HG02973 (cell line): Measurements from ENCODE around the gene DAAM1.
A peak's percentile ranks its signal among the peaks of the same experiment; 100 is the strongest.

Source experiments
- ATAC-seq: cut with Tn5 transposase; IDR thresholded peaks from one replicate; pipeline ENCODE4 v1.9.1; 2021; ENCODE audit warnings: moderate library complexity; ENCODE audit not compliant: unreplicated experiment

The DAAM1 gene

DNA sequence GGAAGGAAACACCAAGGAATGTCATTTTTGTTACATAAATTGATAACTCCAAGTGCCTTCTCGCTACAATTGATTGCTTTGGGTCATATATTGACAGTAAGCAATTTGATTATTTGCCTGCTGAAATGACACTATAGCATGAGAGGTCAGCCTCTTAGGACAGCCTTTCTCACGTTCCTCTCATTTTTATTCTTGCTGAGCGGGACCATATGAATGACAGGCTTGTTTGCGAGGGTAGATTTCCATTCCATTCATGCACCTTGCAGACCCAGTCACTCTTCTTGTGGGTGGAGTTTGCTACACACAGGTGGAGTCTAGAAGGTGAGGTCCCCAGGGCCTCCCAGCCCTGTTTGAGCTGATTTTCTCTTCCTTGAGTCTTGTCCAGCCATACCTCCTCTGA, 27.3 kb downstream of the DAAM1 start:
- no peak for ATAC-seq

DNA sequence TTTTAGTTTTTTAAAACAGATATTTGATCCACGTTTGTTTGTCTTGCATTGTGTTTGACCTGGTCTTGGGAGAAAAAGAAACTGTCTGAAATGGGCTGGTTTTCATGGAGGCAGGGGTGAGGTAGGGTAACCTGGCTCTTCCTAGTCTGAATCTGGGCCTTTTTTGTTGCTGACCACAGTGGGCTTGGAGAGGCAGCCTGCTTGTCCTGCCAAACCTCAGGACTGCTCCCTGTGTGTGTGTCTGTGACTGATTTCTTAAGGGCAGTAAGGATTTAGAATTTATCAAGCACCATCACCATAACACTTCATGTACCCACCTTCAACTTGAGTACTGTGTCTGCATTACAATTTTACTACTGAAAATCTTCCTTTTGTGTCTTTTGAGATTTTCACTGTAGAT, 28.5 kb downstream of the DAAM1 start:
- no peak for ATAC-seq

DNA sequence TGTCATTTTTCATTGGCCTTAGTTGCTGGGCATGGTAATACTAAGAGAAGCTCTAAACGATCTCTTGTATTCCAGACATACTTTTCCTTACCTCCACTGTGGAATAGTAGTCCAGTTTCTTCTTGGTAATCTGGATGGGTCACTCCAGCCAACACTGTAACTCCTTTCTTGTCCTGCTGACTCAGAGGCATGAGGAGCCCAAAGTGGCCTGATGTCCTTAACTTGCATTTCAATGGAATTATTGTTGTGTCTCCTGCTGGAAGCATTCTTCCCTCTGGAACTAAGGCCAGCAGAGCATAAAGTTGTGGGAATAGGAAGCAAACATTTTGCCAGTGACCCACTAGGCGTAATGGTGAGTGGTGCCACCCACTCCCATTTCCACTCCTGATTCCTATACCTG, 33.1 kb downstream of the DAAM1 start:
- ATAC-seq = no peak

DNA sequence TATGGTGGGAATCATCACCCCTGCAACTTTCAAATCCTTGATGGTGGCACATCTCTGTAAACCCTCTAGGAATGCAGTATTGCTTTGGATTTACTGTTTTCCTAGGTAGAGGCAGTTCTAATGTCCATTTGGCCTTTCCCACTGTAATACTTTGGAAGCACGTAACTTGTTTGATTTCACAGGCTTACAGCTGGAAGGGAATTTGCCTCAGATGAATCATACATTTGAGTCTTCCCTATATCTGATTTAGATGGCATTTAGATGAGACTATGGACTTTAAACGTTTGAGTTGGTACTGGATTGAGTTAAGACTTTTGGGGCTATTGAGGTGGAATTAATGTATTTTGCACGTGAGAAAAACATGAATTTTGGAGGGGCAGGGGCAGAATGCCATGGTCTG, 35.9 kb downstream of the DAAM1 start:
- no peak for ATAC-seq

DNA sequence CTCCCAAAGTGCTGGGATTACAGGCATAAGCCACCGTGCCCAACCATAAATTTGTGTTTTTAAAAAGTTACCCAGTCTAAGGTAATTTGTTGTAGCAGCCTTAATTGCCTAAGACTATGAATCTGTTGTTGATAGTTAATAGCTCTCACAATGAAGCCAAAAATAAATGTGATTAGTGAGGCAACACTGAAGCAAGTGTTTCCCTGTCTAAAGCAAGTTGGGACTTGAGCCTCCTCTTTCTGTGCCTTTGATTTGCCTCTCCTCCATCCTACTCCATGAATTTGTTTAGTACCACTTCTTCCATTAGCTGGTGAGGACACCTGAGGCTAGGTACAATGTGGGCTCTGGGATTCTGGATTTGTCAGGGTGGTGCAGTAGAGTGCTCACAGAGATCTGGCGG, 36.8 kb downstream of the DAAM1 start:
- ATAC-seq = no peak

DNA sequence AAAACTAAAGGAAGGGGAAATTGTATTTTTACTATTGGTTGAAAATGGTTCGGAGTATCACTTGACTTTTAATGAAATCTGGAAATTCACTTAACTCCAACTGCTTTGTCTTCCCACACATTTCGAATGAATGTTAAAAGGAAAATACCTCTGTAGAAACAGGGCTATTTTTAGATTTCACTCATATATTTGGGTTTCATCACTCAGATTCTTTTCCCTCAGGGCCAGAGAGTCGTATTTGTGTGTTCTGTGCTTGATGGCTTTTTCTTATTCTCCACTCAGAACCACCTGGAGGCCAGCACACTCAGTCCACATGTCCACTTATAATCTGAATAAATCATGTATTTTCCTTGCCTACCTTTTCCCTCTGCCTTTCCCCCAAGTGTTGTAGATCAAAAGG, 40.0 kb downstream of the DAAM1 start:
- ATAC-seq = no peak

DNA sequence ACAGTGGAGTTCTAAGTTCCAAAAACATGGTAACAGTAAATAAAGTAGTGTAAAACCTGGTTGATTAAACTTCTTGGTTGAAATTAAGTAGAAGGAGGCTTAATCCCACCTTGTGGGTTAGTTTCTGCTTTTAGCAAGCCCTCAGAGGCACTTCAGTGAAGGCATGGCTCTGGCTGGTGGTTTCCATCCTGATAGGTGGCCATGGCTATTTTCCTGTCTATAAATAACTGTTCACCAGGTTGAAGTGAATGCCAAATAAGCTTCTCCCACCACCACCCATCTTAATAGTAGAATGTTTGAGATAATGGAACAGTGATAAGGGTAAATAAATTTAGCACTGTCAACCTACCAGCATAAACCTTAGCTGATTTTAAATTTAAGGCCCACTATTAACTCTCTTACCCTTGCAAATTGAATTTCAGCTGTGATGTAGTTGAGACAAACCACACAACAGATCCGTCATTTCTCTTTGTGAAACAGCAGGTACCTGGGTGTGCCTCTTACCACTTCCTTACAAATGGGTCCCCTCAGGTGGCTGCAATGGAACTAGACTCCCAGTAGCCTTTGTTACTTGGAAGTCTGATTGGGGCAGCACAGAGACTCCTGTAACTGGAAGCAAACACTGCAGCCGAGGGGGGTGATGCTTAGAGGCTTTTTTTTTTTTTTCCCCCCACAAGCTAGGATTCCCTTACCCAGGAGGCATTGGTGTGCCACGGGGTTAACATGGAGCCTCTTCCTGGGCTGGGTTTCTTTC, 41.4 kb downstream of the DAAM1 start:
- no peak for ATAC-seq

DNA sequence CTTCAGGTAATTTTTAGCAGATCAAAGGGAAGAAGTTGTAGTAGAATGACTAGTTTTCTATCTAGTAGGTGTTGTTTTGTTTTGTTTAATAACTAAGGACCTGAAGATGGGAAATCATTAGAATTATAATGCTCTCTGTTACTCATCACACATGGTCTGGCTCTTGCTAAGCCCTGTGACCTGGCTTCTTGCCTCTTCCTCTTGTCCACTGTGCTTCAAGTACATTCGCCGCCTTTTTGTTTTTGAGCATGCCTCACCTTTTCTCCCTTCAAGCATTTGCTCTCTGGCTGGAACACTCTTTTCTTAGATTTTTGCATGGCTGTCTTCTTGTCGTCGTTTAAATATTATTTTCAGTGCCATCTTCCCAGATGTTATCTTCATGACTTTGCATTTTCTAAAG, 47.7 kb downstream of the DAAM1 start:
- no peak for ATAC-seq

DNA sequence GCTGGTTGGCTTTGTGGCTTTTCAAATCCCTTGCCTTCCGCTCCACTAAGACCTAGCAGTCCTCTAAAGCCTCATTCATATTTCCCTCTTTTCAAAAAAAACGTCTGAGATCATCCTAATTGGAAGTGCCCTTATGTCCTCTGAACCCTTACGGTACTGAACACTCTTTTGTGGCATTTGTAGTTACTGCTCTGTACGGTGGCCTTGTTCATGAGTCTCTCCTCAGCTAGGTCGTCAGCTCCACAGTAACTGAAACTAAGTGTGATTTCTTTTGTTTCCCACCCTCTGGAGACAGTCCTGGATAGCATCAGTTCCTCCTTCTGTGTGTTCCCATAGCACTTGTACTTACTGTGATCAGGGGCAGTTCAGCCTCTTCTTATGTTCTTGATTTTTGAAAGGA, 49.7 kb downstream of the DAAM1 start:
- ATAC-seq = no peak

DNA sequence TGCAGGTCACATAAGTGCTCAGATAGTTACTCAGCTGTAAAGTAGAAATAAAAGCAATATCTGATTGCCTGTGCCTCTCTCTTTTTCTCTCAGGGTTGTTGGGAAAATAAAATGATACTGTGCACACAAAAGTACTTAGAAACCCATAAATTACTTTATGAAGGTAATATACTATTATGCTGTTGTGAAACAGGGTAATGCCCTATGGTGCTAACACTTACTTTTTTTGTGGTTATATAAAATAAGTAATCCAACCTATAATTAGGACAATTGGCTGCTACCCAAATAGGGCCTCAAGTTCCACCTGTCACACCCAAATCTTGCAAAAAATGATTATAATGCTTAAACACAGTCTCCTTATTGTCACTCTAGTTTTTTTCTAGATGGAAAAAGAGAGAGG, 50.6 kb downstream of the DAAM1 start:
- ATAC-seq = no peak

DNA sequence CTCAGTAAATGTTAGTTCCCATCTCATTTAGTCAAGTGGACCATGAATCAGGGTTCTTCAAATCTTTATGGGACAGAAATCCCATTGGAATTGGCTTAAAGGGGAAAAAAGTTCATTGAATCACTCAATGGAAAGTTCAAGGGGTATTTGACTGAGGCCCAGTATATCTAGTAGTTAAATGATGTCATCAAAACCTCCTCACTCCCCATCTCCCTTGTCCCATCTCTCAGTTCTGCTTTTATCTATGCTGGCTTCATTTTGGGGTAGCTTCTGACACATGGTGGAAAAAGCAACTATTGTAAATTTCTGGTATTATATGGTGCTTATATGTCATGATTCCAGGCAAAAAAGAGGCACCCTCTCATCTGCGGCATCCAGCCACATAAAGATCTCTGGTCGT, 51.9 kb downstream of the DAAM1 start:
- peak; percentile 85 for ATAC-seq

DNA sequence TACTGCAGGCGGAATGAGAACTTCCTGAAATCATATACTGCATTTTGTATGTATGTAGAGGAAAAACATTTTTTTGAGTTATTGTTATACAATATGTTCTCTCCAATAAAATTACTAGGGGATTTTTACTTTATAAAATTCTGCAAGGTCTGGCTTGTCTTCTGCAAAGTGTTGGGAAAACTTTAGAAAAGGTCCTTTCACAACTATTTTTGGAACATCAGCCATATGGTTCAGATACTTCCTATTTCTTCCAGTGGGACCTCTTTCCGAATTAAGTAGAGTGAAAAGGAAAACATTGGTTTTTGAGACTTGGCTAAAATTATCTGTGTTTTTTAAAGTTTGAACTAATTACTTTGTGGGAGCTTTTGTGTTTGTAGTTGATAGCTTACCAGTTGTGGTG, 52.7 kb downstream of the DAAM1 start:
- no peak for ATAC-seq

DNA sequence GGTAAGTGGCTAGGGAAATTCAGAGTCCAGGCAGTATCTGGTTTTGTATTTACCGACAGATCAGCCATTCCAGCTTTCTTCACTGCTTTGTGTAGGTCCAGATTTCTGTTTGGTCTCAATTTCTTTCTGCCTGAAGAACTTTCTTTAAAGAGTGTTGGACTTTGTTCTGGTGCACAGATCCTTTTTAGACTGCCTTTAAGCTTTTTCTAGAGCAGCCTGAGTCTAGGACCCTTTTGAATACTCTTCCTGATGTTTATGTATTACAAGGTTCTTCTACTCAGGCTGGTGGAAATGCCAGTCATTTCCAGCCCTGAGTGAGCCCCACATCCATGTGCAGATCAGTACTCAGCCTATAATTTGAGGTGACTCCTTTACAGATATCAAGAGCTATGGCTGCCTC, 54.7 kb downstream of the DAAM1 start:
- ATAC-seq = no peak

DNA sequence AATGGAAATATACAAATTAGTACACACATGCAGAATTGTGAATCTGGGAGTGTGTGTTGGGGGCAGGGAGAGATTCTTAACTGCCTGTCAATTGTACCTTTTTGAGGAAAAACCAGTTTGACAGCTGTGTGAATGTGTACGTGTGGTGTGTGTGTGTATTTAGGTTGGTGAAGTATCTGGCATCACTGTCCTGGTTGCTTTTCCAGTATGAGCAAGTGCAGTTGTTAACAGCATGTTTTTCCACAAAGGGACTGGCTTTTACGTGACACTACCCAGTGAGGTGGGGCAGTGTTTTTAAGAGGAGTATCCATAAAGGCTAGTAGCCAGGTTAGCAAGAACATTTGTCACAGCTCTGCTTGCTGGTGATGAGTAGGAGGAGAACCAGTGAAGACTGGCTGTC, 56.1 kb downstream of the DAAM1 start:
- ATAC-seq = no peak

DNA sequence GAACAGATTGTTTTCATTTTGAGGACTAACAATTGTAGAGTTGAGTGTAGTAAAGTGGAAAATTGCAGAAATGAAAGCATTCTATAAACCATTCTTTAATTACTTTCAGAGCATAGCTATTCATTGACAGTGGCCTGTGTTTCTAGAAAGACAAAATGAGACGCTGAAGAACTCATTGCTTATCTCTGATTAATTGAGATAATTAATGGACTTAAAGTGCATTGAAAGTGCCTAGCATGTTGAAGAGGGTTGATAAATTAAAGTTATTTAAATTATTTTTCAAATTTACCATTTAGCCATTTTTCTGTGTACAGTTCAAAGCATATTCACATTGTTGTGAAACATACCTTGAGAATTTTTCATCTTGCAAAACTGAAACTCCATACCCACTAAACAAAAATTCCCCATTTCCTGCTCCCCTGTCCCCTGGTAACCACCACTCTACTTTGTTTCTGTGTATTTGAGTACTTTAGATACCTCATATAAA, 57.4 kb downstream of the DAAM1 start:
- ATAC-seq = peak; percentile 81

DNA sequence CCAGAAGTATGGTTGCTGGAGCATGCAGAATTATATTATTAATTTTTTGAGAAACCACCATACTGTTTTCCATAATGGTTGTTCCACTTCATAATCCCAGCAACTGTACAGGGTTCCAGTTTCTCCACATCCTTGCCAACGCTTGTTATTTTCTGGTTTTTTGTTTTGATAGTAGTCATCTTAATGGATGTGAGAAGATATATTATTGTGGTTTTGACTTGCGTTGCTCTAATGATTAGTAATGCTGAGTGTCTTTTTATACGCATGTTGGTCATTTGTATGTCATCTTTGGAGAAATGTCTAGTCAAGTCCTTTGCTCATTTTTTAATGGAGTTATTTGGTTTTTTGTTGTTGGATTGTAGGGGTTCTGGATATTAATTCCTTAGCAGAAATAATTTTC, 58.1 kb downstream of the DAAM1 start:
- no peak for ATAC-seq

DNA sequence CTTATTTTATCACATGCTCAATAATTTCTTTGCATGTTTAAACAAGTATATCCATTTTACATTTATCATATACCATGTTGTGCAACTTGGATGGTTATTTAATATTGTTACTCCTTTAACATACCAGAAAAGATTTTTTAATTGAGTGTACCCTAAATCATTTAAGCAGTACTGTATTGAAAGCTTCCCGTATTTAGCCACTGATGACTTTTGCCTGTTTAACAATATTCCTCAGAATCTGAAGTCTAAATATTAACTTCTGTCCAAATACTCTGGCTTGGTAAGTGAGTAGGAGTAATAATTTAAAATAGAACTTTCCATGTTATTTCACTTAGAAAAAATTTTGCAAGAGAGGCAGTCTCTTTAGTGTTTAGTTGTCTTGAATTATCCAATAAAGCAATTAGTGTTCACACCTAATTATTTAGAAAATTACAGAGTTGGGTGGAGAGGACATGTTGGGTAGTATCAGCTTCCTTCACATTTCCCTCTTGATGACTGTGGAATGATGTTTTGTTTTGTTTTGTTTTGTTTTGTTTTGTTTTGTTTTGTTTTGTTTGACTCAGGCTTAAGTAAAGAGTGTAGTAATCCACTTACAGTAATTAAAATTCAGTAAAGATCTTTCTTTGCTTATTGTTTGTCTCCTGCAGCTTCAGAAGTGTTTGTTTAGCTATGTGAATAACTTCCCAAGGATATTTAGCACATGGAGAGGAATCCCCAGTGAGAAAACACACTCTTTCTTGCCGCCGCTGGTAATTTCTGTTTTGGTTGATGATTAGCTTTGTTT, 59.5 kb downstream of the DAAM1 start:
- ATAC-seq = no peak

DNA sequence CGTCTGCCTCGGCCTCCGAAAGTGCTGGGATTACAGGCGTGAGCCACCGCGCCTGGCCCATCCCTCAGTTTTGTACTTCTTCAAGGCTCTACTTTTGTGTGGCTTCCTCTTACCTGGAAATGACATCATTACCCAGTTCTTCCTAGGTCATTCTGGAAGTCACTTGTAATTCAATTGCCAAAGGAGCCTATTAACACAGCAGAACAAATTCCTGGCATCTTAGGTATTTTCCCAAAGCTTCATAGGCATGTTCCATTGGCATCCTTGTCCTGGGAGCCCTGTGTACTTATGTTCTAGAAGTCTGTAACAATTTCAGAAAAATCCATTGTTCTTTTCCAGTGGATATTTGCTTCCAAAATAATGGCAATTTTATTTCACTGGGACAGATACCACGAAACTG, 60.6 kb downstream of the DAAM1 start:
- ATAC-seq = no peak

DNA sequence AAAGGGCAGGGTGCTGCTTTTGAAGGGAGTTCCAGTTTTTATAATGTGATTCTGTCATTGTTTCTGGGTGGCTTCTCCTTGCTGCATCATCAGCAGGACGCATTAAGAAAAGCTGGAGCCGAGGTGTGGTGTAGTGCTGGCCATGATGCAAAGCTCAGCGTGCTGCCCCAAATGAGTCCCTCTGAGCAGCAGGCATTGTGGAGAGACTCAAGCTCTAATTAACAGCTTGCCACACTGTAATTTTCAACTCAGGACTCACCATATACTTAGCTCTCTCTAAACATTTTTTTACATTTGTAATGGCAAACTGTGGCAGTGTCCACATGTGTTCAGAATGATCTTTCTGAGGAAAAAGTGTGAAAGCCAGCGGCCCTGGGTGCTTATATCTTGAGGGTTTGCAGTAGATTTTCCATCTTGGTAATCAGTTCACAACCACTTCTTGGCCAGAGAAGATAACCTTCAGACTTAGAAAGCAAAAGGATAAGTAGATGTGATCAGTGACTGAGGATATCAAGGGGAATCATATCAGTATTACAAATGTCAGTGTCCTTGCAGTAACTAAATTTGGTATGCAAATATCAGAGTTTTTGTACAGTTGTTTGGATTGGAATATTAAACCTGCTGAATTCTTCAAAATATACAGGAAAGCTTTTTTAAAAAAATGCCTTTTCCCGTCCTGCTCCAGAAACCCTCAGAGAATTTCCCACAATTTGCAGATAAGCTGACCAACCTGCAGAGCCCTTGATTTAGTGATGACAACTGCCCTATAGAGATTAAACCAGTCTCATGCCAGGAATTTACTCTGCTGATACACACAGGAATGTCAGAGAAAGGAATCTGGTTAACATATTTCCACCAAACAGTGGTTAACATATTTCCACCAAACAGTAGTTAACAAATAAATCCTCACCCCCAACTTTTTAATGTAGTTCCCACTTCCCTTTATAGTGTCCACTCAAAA, 63.6 kb downstream of the DAAM1 start:
- no peak for ATAC-seq

DNA sequence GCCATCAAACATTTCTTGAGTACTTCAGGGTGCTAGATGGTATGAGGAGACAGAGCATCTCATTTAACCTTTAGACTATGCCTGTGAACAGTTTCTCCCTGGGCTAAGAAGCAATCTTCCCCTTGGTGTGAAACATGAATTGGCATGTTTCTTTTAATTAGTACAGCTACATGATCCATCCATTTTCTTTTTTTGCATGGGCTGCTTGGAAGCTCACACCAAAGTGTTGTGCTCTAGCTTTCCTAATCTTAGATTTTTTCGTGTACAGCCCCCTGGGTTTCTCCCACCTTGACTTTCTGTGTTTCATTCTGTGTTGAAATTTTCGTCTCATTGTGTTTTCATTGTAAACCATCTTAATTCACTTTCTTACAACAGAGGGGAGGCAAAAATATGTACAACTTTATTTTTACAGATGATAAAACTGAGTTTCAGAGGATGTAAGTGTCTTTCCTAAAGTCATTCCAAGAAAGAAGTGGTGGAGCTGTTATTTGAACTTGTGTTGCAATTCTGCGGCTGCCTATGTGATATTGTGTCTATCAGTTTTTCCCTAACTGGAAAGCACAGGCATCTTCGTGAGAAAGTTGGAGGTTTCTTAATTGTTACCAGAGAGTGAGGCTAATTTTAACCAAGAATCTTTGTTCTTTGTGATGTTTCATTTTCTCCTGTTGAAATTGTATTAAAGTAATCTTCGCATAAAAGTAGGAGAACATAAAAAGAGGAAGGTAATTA, 64.5 kb downstream of the DAAM1 start:
- no peak for ATAC-seq

DNA sequence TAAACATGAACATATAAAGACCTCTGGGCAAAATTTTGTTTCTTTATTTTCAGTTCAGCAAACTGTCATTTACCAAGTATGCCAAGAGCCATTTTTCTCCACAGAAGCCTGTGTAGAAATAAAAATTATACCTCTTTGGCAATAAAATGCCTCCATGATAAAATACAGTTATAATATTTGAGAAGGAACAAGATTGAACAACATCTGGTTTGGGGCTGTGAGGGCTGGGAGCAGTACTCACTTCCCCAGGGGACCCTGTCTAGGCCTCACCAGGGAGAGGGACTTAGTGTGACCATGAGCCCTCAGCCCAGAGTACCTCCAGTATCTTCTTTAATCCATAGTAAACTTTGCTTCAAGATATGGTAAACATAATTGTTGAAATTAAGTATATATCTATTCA, 65.1 kb downstream of the DAAM1 start:
- no peak for ATAC-seq
